HCT116 (cell line): ENCODE data around the gene ABCD1. TPM values are rescaled to one million over a fixed set of nuclear protein-coding genes. Genes with fewer than 3 reads are reported as not detected.

Experiments
- ATAC-seq: fragments of 200-7000 bp; cut with Tn5 transposase; 2 replicates; pipeline ENCODE4 v1.9.1; 2020; ENCODE audit warnings: mild to moderate bottlenecking, moderate library complexity
- BruUV-seq: library from RNA; stranded (reverse); fragments of 400-500 nt; replicated peaks from 2 replicates; lab custom pipeline; 2021; lab: Mats Ljungman, UMichigan
- CTCF ChIA-PET: fragments of 300-600 bp; sonication (Branson Sonifier 250); formaldehyde crosslinking; loops from one replicate; lab custom pipeline; 2021; ENCODE audit warnings: antibody characterized with exemption; lab: Charles Lee
- POLR2A ChIA-PET: fragments of 300-600, 350-600 bp; sonication (Branson Sonifier 250); formaldehyde crosslinking; loops from one replicate; lab custom pipeline; 2021; ENCODE audit warnings: antibody characterized with exemption; lab: Charles Lee
- RAD21 ChIA-PET, 2 experiments: fragments of 300-600 bp; sonication (Branson Sonifier 250); formaldehyde crosslinking; loops; one replicate each; lab custom pipeline; 2023; ENCODE audit warnings: low total read pairs in 2 of 2; ENCODE audit not compliant: uncharacterized antibody in 2 of 2, unreplicated experiment in 2 of 2, low non-redundant PET in 1 of 2; lab: Charles Lee
- DNase-seq: peaks from one replicate; pipeline ENCODE4 v3.0.0-alpha.2; 2010; ENCODE audit warnings: low read depth, low spot score
- H2AFZ ChIP-seq: fragments of 200-600 bp; shearing (Covaris generic), sonication (generic); 2 replicates; pipeline ENCODE4 v1.6.1; 2017; ENCODE audit warnings: low read depth, mixed run types, mixed read lengths, antibody characterized with exemption, low read length; ENCODE audit not compliant: poor library complexity, severe bottlenecking
- H3K27ac ChIP-seq: 2 replicates; pipeline ENCODE4 v1.5.1; 2012; ENCODE audit warnings: low read depth, low read length
- H3K27me3 ChIP-seq: fragments of 200-600 bp; sonication (generic); 2 replicates; pipeline ENCODE4 v1.6.1; 2016; ENCODE audit warnings: mixed run types, low read length, mixed read lengths; ENCODE audit not compliant: insufficient read depth
- H3K36me3 ChIP-seq, 2 experiments: fragments of 200-500 bp in 1 of 2; fragments of 200-600 bp in 1 of 2; sonication (Bioruptor generic) in 1 of 2; sonication (generic) in 1 of 2; 2 replicates each; pipeline versions ENCODE4 v1.5.1 to v1.6.1; 2014 to 2016; ENCODE audit warnings: low read length in 2 of 2, inconsistent platforms in 1 of 2, mixed read lengths in 1 of 2, mixed run types in 1 of 2; ENCODE audit not compliant: insufficient read depth in 2 of 2, control insufficient read depth in 1 of 2
- H3K4me1 ChIP-seq, 2 experiments: fragments of 200-600 bp in 1 of 2; sonication (generic) in 1 of 2; 2 replicates each; pipeline versions ENCODE4 v1.5.1 to v1.6.1; 2012 to 2017; ENCODE audit warnings: low read length in 2 of 2, inconsistent platforms in 1 of 2, mild to moderate bottlenecking in 1 of 2, mixed read lengths in 1 of 2, mixed run types in 1 of 2, moderate library complexity in 1 of 2; ENCODE audit not compliant: insufficient read depth in 2 of 2, control insufficient read depth in 1 of 2
- H3K4me2 ChIP-seq: fragments of 200-600 bp; sonication (generic); 2 replicates; pipeline ENCODE4 v1.6.1; 2017; ENCODE audit warnings: mixed run types, low read length, mixed read lengths
- H3K4me3 ChIP-seq, 2 experiments: fragments of 200-600 bp in 1 of 2; sonication (generic) in 1 of 2; replicated peaks in 1 of 2; 2 replicates each; pipeline ENCODE4 v1.5.1; 2011 to 2016; ENCODE audit warnings: low read length in 2 of 2, control low read depth in 1 of 2, low read depth in 1 of 2, mild to moderate bottlenecking in 1 of 2, mixed read lengths in 1 of 2, mixed run types in 1 of 2
- H3K79me2 ChIP-seq: fragments of 200-600 bp; sonication (generic); 2 replicates; pipeline ENCODE4 v1.6.1; 2017; ENCODE audit warnings: mild to moderate bottlenecking, mixed run types, low read length, moderate library complexity, mixed read lengths; ENCODE audit not compliant: insufficient read depth
- H3K9ac ChIP-seq: fragments of 200-600 bp; sonication (generic); 2 replicates; pipeline ENCODE4 v1.6.1; 2016; ENCODE audit warnings: low read length, mixed read lengths
- H3K9me2 ChIP-seq: fragments of 200-600 bp; sonication (generic), shearing (Covaris generic); 2 replicates; pipeline ENCODE4 v1.6.1; 2017; ENCODE audit warnings: mixed run types, mild to moderate bottlenecking, moderate library complexity; ENCODE audit not compliant: insufficient read depth
- H3K9me3 ChIP-seq, 2 experiments: fragments of 200-500 bp in 1 of 2; fragments of 200-600 bp in 1 of 2; sonication (Bioruptor generic) in 1 of 2; sonication (generic) in 1 of 2; 2 replicates each; pipeline ENCODE4 v1.6.1; 2014 to 2017; ENCODE audit warnings: low read length in 2 of 2, mixed read lengths in 2 of 2, inconsistent platforms in 1 of 2, low read depth in 1 of 2, mild to moderate bottlenecking in 1 of 2, mixed run types in 1 of 2, moderate library complexity in 1 of 2; ENCODE audit not compliant: control insufficient read depth in 1 of 2, insufficient read depth in 1 of 2
- H4K20me1 ChIP-seq: fragments of 200-600 bp; sonication (generic), shearing (Covaris generic); 2 replicates; pipeline ENCODE4 v1.6.1; 2017; ENCODE audit warnings: mixed run types, mild to moderate bottlenecking, moderate library complexity; ENCODE audit not compliant: insufficient read depth
- CEBPB ChIP-seq: IDR thresholded peaks from 2 replicates; pipeline ENCODE4 v1.6.1; 2012; ENCODE audit warnings: low read depth
- EZH2 ChIP-seq: fragments of 200-600 bp; sonication (generic); IDR thresholded peaks from 2 replicates; pipeline ENCODE4 v1.6.1; 2017; ENCODE audit warnings: antibody characterized with exemption, mixed run types
- POLR2A ChIP-seq: IDR thresholded peaks from 2 replicates; pipeline ENCODE4 v1.7.0; 2011; ENCODE audit warnings: borderline replicate concordance; ENCODE audit not compliant: insufficient read depth, insufficient read length; ENCODE audit errors: extremely low read depth
- SIN3A ChIP-seq: IDR thresholded peaks from 2 replicates; pipeline ENCODE4 v1.6.1; 2012; ENCODE audit warnings: low read depth
- SP1 ChIP-seq: IDR thresholded peaks from 2 replicates; pipeline ENCODE4 v1.6.1; 2012; ENCODE audit warnings: low read depth
- TCF7L2 ChIP-seq: IDR thresholded peaks from 2 replicates; pipeline ENCODE4 v1.7.0; 2011; ENCODE audit warnings: borderline replicate concordance, inconsistent platforms; ENCODE audit not compliant: insufficient read depth, insufficient read length; ENCODE audit errors: extremely low read depth
- YY1 ChIP-seq: IDR thresholded peaks from 2 replicates; pipeline ENCODE4 v1.6.1; 2011; ENCODE audit warnings: low read length, low read depth, moderate library complexity, mild to moderate bottlenecking; ENCODE audit not compliant: insufficient replicate concordance; ENCODE audit errors: extremely low read depth
- ZFX ChIP-seq: fragments of 450-650 bp; IDR thresholded peaks from 2 replicates; pipeline ENCODE4 v1.6.1; 2017
- ZNF274 ChIP-seq: fragments of 200-500 bp; sonication (Bioruptor generic); IDR thresholded peaks from 2 replicates; pipeline ENCODE4 v1.6.1; 2014; ENCODE audit warnings: mild to moderate bottlenecking, low read depth, low read length, inconsistent platforms
- intact Hi-C: fragments of 100-400 bp; cut with micrococcal nuclease; formaldehyde crosslinking; loops from 2 replicates; pipeline ENCODE4 v1.10.0; 2022
- total RNA-seq: library from RNA; stranded (reverse); gene quantifications from one replicate; pipeline ENCODE4 v1.2.1, GENCODE V29; 2021; ENCODE audit not compliant: unreplicated experiment
- TF ChIP-seq, protein P1 (sequence below): IDR thresholded peaks from 2 replicates; pipeline ENCODE4 v1.6.1; 2012
- TF ChIP-seq, protein P2 (sequence below): IDR thresholded peaks from 2 replicates; pipeline ENCODE4 v1.6.1; 2011; ENCODE audit warnings: mild to moderate bottlenecking, low read length, moderate library complexity; ENCODE audit not compliant: insufficient replicate concordance; ENCODE audit errors: extremely low read depth
- TF ChIP-seq, protein P3 (sequence below): IDR thresholded peaks from 2 replicates; pipeline ENCODE4 v1.6.1; 2012; ENCODE audit warnings: low read depth

Gene ABCD1
- total RNA-seq, 1 experiment from 2014 or later = 7.1 TPM

- CTCF ChIA-PET = no interaction called here
- Histone ChIP-seq H4K20me1 (no peaks in the 10 kb centered on the region), H3K9me3 (no peaks in the 10 kb centered on the region), H3K4me3 (no peak overlapping the region), H3K36me3 (no peaks in the 10 kb centered on the region), H3K4me1 (no peaks in the 10 kb centered on the region), H2AFZ (no peak overlapping the region), H3K9me2 (no peaks in the 10 kb centered on the region), H3K27me3 (no peaks in the 10 kb centered on the region), H3K27ac (no peak overlapping the region), H3K79me2 (no peaks in the 10 kb centered on the region), H3K4me2 (no peak overlapping the region), H3K9ac (no peak overlapping the region)
- POLR2A ChIA-PET = no interaction called here
- TF ChIP-seq, protein P1, sequence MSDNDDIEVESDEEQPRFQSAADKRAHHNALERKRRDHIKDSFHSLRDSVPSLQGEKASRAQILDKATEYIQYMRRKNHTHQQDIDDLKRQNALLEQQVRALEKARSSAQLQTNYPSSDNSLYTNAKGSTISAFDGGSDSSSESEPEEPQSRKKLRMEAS = no peak
- TF ChIP-seq ZNF274 (no peak), EZH2 (no peak), ZFX (no peak)
- TF ChIP-seq, protein P2, sequence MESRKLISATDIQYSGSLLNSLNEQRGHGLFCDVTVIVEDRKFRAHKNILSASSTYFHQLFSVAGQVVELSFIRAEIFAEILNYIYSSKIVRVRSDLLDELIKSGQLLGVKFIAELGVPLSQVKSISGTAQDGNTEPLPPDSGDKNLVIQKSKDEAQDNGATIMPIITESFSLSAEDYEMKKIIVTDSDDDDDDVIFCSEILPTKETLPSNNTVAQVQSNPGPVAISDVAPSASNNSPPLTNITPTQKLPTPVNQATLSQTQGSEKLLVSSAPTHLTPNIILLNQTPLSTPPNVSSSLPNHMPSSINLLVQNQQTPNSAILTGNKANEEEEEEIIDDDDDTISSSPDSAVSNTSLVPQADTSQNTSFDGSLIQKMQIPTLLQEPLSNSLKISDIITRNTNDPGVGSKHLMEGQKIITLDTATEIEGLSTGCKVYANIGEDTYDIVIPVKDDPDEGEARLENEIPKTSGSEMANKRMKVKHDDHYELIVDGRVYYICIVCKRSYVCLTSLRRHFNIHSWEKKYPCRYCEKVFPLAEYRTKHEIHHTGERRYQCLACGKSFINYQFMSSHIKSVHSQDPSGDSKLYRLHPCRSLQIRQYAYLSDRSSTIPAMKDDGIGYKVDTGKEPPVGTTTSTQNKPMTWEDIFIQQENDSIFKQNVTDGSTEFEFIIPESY = no peak
- BruUV-seq = no TSS peak
- RAD21 ChIA-PET = interaction anchor here in 1 of 2 experiments (0.6 kb wide), 1 partner anchor 312 kb away, joined by 3 read pairs; no protein-coding TSS in a partner anchor
- intact Hi-C loops = no loop called here
- DNase-seq (no peak), ATAC-seq (no peak)
Measured at GRCh38 chrX:153700376-153700945, 24.2 kb upstream of the ABCD1 start.

- Histone ChIP-seq H2AFZ (no peak overlapping the region), H3K79me2 (no peaks in the 10 kb centered on the region), H4K20me1 (no peaks in the 10 kb centered on the region), H3K27ac (no peak overlapping the region), H3K9me3 (no peaks in the 10 kb centered on the region), H3K4me2 (no peak overlapping the region), H3K4me3 (no peak overlapping the region), H3K9me2 (no peaks in the 10 kb centered on the region), H3K27me3 (no peaks in the 10 kb centered on the region), H3K36me3 (no peaks in the 10 kb centered on the region), H3K4me1 (no peaks in the 10 kb centered on the region), H3K9ac (no peak overlapping the region)
- no peak for ATAC-seq
- CTCF ChIA-PET = no interaction called here
- no peak for DNase-seq
- intact Hi-C loops = no loop called here
- POLR2A ChIA-PET = no interaction called here
- RAD21 ChIA-PET = no interaction called here
- TF ChIP-seq TCF7L2 = no peak
- no peak for TF ChIP-seq ZFX
- TF ChIP-seq POLR2A = no peak
- no peak for TF ChIP-seq SIN3A
- TF ChIP-seq, protein P3, sequence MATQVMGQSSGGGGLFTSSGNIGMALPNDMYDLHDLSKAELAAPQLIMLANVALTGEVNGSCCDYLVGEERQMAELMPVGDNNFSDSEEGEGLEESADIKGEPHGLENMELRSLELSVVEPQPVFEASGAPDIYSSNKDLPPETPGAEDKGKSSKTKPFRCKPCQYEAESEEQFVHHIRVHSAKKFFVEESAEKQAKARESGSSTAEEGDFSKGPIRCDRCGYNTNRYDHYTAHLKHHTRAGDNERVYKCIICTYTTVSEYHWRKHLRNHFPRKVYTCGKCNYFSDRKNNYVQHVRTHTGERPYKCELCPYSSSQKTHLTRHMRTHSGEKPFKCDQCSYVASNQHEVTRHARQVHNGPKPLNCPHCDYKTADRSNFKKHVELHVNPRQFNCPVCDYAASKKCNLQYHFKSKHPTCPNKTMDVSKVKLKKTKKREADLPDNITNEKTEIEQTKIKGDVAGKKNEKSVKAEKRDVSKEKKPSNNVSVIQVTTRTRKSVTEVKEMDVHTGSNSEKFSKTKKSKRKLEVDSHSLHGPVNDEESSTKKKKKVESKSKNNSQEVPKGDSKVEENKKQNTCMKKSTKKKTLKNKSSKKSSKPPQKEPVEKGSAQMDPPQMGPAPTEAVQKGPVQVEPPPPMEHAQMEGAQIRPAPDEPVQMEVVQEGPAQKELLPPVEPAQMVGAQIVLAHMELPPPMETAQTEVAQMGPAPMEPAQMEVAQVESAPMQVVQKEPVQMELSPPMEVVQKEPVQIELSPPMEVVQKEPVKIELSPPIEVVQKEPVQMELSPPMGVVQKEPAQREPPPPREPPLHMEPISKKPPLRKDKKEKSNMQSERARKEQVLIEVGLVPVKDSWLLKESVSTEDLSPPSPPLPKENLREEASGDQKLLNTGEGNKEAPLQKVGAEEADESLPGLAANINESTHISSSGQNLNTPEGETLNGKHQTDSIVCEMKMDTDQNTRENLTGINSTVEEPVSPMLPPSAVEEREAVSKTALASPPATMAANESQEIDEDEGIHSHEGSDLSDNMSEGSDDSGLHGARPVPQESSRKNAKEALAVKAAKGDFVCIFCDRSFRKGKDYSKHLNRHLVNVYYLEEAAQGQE = no peak
- no peak for TF ChIP-seq SP1
- no peak for TF ChIP-seq CEBPB
- no peak for TF ChIP-seq EZH2
- no peak for TF ChIP-seq YY1
- no TSS peak for BruUV-seq
Measured at GRCh38 chrX:153700967-153701366, 23.7 kb upstream of the ABCD1 start.
